K562 (cell line): ENCODE measurements around the gene PEX11A. TPM values are rescaled to one million over a fixed set of nuclear protein-coding genes. Genes with fewer than 3 reads are reported as not detected.

Experiments
- ARID3B ChIP-seq: fragments of 250-450 bp; sonication (Bioruptor Pico); IDR thresholded peaks from 2 replicates; pipeline ENCODE4 v1.4.0; 2020; ENCODE audit warnings: borderline replicate concordance
- BHLHE40 ChIP-seq: IDR thresholded peaks from 2 replicates; pipeline ENCODE4 v1.6.1; 2011; ENCODE audit warnings: low read length, improper control_type of control experiment
- HNRNPH1 ChIP-seq: fragments of 200-400 bp; formaldehyde crosslinking; optimal IDR thresholded peaks from 2 replicates; pipeline ENCODE3; 2017; ENCODE audit warnings: low read depth, mild to moderate bottlenecking, low read length, moderate library complexity
- ILF3 ChIP-seq: fragments of 450-650 bp; IDR thresholded peaks from 2 replicates; pipeline ENCODE4 v1.6.1; 2018; ENCODE audit warnings: antibody characterized with exemption, mild to moderate bottlenecking, moderate library complexity, borderline replicate concordance
- MGA ChIP-seq: fragments of 450-650 bp; IDR thresholded peaks from 2 replicates; pipeline ENCODE4 v1.6.1; 2016; ENCODE audit warnings: mild to moderate bottlenecking, moderate library complexity
- SIRT6 ChIP-seq: IDR thresholded peaks from one replicate; pipeline ENCODE4 v1.6.1; 2012; ENCODE audit warnings: low read depth, mild to moderate bottlenecking, control low read depth, inconsistent platforms, low read length, moderate library complexity
- SP1 ChIP-seq: sonication (generic); formaldehyde crosslinking; IDR thresholded peaks from 2 replicates; pipeline ENCODE4 v1.8.1; 2022; ENCODE audit warnings: mild to moderate bottlenecking, missing genetic modification reagents
- ZBTB34 ChIP-seq: fragments of 250-450 bp; sonication (Bioruptor Pico); IDR thresholded peaks from 2 replicates; pipeline ENCODE4 v1.8.0; 2021; ENCODE audit warnings: mild to moderate bottlenecking, moderate library complexity
- ZBTB43 ChIP-seq: sonication (generic); formaldehyde crosslinking; IDR thresholded peaks from 2 replicates; pipeline ENCODE4 v1.8.0; 2023; ENCODE audit warnings: mild to moderate bottlenecking, missing genetic modification reagents
- ZNF146 ChIP-seq: IDR thresholded peaks from one replicate; pipeline ENCODE4 v1.6.1; 2018; ENCODE audit warnings: missing compliant biosample characterization; ENCODE audit not compliant: unreplicated experiment
- polyA plus RNA-seq, 8 experiments: library from polyadenylated mRNA; depleted of rRNA in 4 of 8; stranded (reverse) in 5 of 8; unstranded in 3 of 8; fragments of >200 nt; fragmentation: Nextera tagmentation in 2 of 8; fragmentation: Illumina TruSeq in 1 of 8; extraction: Ambion mirVana in 2 of 8; extraction: Trizol in 1 of 8; gene quantifications; 2 replicates each; pipeline versions ENCODE4 v1.2.1 to v1.2.3, GENCODE V29; 2011 to 2014; ENCODE audit warnings: inconsistent platforms in 1 of 8, missing spikeins in 1 of 8
- total RNA-seq, 7 experiments: library from RNA; depleted of rRNA in 6 of 7; stranded (reverse); fragments of >200 nt in 6 of 7; fragmentation: Illumina TruSeq in 2 of 7; extraction: Trizol in 2 of 7; gene quantifications; 2 replicates each; pipeline versions ENCODE4 v1.2.1 to v1.2.3, GENCODE V29; 2011 to 2021; ENCODE audit warnings: low replicate concordance in 1 of 7

The PEX11A gene
- total and polyA plus RNA-seq, 9 of the 15 experiments (the other 6 are each of a cell fraction or from before 2014, with no cell fraction given): not detected

GRCh38 chr15:89654847-89655805 is 35.4 kb downstream of the PEX11A start, which contains the start of gene KIF7 (continued):
- TF ChIP-seq ZBTB34 (CRISPR knock-in tag) (no peak), HNRNPH1 (no peak), SP1 (CRISPR knock-in tag) (no peak), BHLHE40 (no peak), ZBTB43 (no peak), SIRT6 (no peak), ILF3 (no peak), ZNF146 (CRISPR knock-in tag) (no peak), ARID3B (CRISPR knock-in tag) (no peak), MGA (no peak)
